ENCODE measurements around the gene ALOX12B. TPM values are rescaled to one million over a fixed set of nuclear protein-coding genes. Genes with fewer than 3 reads are reported as not detected.

Gene ALOX12B
- total and polyA plus RNA-seq, 2 of the 13 experiments (the other 11 are each of a cell fraction or from before 2014, with no cell fraction given) = 0.13 TPM; not detected in 1

DNA sequence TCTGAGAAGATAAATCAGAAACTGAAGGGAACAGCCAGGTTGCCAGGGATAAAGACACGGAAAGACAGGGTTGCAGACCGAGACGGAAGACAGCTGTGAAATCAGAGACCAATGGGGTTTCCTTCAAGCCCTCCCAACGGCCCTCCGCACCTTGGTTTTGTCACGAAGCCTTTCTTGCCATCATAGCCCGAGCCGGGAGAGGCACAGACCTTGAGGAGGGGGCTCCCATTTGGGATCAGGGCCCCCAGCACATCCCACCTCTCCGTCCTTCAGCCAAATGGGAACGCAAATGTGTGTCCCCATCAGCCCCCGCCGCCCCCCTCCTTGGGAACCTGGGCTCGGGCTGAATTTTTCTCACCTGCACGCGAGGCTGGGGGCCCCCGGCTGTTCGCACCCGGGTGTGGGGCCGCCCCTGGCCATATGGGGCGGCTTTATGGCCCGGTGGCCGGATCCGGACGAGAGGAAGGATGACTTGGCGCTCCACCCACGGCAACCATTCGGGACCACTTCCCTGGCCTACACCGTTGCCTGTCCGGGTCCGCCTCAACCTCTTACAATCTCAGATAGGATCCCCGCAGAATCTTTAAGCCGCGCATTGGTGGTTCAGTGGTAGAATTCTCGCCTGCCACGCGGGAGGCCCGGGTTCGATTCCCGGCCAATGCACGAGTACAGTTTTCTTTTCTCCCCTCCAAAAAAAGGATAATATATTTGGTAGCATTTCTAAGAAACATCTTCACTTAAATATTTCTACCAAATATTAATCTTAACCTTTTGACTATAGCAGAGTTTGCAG, 37.8 kb upstream of the ALOX12B start (continued):
- TF ChIP-seq, protein P1, sequence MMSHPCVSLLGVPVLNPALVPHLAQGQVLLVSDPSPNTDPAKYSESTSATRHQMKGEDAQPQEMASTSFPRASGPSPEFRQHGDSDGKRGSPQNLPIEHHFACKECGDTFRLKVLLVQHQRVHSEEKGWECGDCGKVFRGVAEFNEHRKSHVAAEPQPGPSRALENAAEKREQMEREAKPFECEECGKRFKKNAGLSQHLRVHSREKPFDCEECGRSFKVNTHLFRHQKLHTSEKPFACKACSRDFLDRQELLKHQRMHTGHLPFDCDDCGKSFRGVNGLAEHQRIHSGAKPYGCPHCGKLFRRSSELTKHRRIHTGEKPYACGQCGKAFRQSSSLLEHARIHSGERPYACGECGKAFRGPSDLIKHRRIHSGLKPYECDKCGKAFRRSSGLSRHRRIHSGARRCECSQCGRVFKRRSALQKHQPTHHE (CRISPR knock-in tag; IDR thresholded peaks at IDR 0.05; ENCODE audit: borderline replicate concordance) = no peak
- no peak for TF ChIP-seq ZNF30 (CRISPR knock-in tag; IDR thresholded peaks at IDR 0.05)
- no peak for TF ChIP-seq SMAD9 (CRISPR knock-in tag; IDR thresholded peaks at IDR 0.05)
- TF ChIP-seq, protein P2, sequence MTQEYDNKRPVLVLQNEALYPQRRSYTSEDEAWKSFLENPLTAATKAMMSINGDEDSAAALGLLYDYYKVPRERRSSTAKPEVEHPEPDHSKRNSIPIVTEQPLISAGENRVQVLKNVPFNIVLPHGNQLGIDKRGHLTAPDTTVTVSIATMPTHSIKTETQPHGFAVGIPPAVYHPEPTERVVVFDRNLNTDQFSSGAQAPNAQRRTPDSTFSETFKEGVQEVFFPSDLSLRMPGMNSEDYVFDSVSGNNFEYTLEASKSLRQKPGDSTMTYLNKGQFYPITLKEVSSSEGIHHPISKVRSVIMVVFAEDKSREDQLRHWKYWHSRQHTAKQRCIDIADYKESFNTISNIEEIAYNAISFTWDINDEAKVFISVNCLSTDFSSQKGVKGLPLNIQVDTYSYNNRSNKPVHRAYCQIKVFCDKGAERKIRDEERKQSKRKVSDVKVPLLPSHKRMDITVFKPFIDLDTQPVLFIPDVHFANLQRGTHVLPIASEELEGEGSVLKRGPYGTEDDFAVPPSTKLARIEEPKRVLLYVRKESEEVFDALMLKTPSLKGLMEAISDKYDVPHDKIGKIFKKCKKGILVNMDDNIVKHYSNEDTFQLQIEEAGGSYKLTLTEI (CRISPR knock-in tag; conservative IDR thresholded peaks at IDR 0.05) = no peak
- TF ChIP-seq ZNF468 (CRISPR knock-in tag; IDR thresholded peaks at IDR 0.05) = no peak
- TF ChIP-seq ZMAT3 (CRISPR knock-in tag; conservative IDR thresholded peaks at IDR 0.05) = no peak
- TF ChIP-seq MAF1 (CRISPR knock-in tag; IDR thresholded peaks at IDR 0.05; ENCODE audit: borderline replicate concordance) = peak; percentile 91
- TF ChIP-seq NFKB2 (CRISPR knock-in tag; IDR thresholded peaks at IDR 0.05; ENCODE audit: borderline replicate concordance) = peak; percentile 23; the same call in 1 of the 2 replicates
- TF ChIP-seq SCMH1 (CRISPR knock-in tag; IDR thresholded peaks at IDR 0.05; ENCODE audit: borderline replicate concordance) = no peak
- 0 out of 2 replicates have a peak, but pooled peaks have one; percentile 36 for TF ChIP-seq MIXL1 (CRISPR knock-in tag; IDR thresholded peaks at IDR 0.05)
- no peak for TF ChIP-seq ARHGAP35 (CRISPR knock-in tag; IDR thresholded peaks at IDR 0.05; ENCODE audit: borderline replicate concordance)
- no peak for TF ChIP-seq ZNF670 (CRISPR knock-in tag; IDR thresholded peaks at IDR 0.05; ENCODE audit: borderline replicate concordance)
- no peak for TF ChIP-seq NBN (conservative IDR thresholded peaks at IDR 0.05)
- TF ChIP-seq, protein P3, sequence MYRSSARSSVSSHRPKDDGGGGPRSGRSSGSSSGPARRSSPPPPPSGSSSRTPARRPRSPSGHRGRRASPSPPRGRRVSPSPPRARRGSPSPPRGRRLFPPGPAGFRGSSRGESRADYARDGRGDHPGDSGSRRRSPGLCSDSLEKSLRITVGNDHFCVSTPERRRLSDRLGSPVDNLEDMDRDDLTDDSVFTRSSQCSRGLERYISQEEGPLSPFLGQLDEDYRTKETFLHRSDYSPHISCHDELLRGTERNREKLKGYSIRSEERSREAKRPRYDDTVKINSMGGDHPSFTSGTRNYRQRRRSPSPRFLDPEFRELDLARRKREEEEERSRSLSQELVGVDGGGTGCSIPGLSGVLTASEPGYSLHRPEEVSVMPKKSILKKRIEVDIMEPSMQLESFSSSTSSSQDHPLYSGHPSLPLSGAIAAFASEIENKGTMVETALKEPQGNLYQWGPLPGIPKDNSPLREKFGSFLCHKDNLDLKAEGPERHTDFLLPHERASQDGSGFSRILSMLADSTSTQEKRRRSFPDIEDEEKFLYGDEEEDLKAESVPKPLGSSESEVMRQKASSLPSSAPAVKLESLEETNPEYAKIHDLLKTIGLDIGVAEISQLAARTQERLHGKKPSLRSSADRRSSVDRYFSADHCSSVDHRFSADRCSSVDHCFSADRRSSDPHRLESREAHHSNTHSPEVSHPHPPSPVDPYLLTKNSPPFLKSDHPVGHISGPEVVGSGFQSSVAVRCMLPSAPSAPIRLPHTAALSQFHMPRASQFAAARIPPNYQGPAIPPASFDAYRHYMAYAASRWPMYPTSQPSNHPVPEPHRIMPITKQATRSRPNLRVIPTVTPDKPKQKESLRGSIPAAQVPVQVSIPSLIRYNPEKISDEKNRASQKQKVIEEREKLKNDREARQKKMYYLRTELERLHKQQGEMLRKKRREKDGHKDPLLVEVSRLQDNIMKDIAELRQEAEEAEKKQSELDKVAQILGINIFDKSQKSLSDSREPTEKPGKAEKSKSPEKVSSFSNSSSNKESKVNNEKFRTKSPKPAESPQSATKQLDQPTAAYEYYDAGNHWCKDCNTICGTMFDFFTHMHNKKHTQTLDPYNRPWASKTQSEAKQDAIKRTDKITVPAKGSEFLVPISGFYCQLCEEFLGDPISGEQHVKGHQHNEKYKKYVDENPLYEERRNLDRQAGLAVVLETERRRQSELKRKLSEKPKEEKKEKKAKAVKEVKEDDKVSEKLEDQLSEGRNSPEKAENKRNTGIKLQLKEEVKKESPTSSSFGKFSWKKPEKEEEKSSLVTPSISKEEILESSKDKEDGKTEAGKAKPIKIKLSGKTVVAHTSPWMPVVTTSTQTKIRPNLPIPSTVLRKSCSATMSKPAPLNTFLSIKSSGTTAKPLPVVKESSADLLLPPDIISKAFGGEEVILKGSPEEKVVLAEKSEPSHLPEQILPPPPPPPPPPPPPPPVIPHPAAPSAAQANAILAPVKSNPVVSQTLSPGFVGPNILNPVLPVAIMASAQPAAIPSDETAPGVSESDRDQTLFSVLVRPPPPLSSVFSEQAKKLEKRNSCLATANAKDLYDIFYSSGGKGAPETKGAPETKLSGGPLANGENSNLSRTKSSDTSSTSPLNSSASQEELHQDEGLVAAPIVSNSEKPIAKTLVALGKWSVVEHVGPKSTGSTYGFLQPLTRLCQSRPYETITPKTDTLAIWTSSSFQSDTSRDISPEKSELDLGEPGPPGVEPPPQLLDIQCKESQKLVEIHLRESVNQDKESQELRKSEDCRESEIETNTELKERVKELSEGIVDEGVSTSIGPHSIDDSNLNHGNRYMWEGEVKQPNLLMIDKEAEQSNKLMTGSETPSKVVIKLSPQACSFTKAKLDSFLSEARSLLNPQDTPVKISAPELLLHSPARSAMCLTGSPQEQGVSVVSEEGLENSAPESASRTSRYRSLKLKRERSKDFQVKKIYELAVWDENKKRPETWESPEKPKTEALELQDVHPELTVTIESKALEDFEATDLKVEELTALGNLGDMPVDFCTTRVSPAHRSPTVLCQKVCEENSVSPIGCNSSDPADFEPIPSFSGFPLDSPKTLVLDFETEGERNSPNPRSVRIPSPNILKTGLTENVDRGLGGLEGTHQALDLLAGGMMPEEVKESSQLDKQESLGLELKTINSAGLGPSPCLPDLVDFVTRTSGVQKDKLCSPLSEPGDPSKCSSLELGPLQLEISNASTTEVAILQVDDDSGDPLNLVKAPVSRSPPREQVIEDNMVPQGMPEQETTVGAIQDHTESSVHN (CRISPR knock-in tag; IDR thresholded peaks at IDR 0.05) = no peak
- no peak for TF ChIP-seq ZNF530 (CRISPR knock-in tag; IDR thresholded peaks at IDR 0.05; ENCODE audit: low read depth)
- no peak for TF ChIP-seq HMG20B (CRISPR knock-in tag; conservative IDR thresholded peaks at IDR 0.05)
- TF ChIP-seq PAWR (CRISPR knock-in tag; IDR thresholded peaks at IDR 0.05; ENCODE audit: borderline replicate concordance) = no peak
- no peak for TF ChIP-seq SMARCC2 (IDR thresholded peaks at IDR 0.05)

All from HepG2 (cell line).